ENCODE measurements around the gene KRTAP4-11. TPM values are rescaled to one million over a fixed set of nuclear protein-coding genes. Genes with fewer than 3 reads are reported as not detected.

Gene KRTAP4-11
- total RNA-seq, 1 experiment from 2014 or later = not detected

GRCh38 chr17:41133880-41134735, 15.9 kb upstream of the KRTAP4-11 start:
- ATAC-seq (no peak), DNase-seq (ENCODE audit: low read depth, low spot score) (no peak)
- intact Hi-C loops (cut with micrococcal nuclease) = no loop called here
- no peaks in the 10 kb centered on the region for H3K27me3 ChIP-seq (ENCODE audit: insufficient read depth, low read length)
- H3K9me3 ChIP-seq (ENCODE audit: control insufficient read depth in 1 of 2, insufficient read depth in 1 of 2, low read depth in 1 of 2, low read length in 2 of 2) = peaks cover 0 to 10% of the 10 kb centered on the region in 2 experiments; a peak in 2 of 4 replicates
- ChIA-PET RAD21 (ENCODE audit: low non-redundant PET in 1 of 2, low total read pairs in 2 of 2, uncharacterized antibody in 2 of 2, unreplicated experiment in 2 of 2) (no interaction called here), CTCF (no interaction called here), POLR2A (no interaction called here)
- H3K4me2 ChIP-seq (ENCODE audit: low read length) = no peak overlapping the region
- BruUV-seq (replicated peaks) = no TSS peak
- peak overlapping the region; percentile 32 for H2AFZ ChIP-seq (ENCODE audit: low read depth, low read length, poor library complexity, severe bottlenecking)
- no peak overlapping the region for H3K4me3 ChIP-seq (replicated peaks in 1 of 2; ENCODE audit: low read depth in 1 of 2, low read length in 2 of 2)
- no peaks in the 10 kb centered on the region for H3K9me2 ChIP-seq (ENCODE audit: insufficient read depth)
- H3K27ac ChIP-seq (ENCODE audit: low read depth, low read length) = no peak overlapping the region
- H3K9ac ChIP-seq (ENCODE audit: low read length) = no peak overlapping the region
- H4K20me1 ChIP-seq (ENCODE audit: insufficient read depth) = no peaks in the 10 kb centered on the region
- no peak for TF ChIP-seq ZNF274 (IDR thresholded peaks at IDR 0.05; ENCODE audit: low read depth, low read length)
- no peak for TF ChIP-seq ZBTB33 (IDR thresholded peaks at IDR 0.05; ENCODE audit: extremely low read depth, insufficient replicate concordance, low read length)
- TF ChIP-seq EZH2 (IDR thresholded peaks at IDR 0.05) = no peak
- no peak for TF ChIP-seq SRF (IDR thresholded peaks at IDR 0.05; ENCODE audit: low read depth)
- TF ChIP-seq MAX (IDR thresholded peaks at IDR 0.05) = no peak
- no peak for TF ChIP-seq RAD21 (IDR thresholded peaks at IDR 0.05; ENCODE audit: low read depth)
- TF ChIP-seq TCF7L2 (IDR thresholded peaks at IDR 0.05; ENCODE audit: borderline replicate concordance, extremely low read depth, insufficient read depth, insufficient read length) = no peak
- TF ChIP-seq EZH2phosphoT487 (IDR thresholded peaks at IDR 0.05; ENCODE audit: borderline replicate concordance) = no peak
- no peak for TF ChIP-seq ATF3 (IDR thresholded peaks at IDR 0.05)
- TF ChIP-seq POLR2A (IDR thresholded peaks at IDR 0.05; ENCODE audit: borderline replicate concordance, extremely low read depth, insufficient read depth, insufficient read length) = no peak
- TF ChIP-seq CTCF (IDR thresholded peaks at IDR 0.05 in 2 of 3, conservative IDR thresholded peaks at IDR 0.05 in 1 of 3; ENCODE audit: borderline replicate concordance in 1 of 3, insufficient read depth in 1 of 3, low read depth in 2 of 3, low read length in 2 of 3) = no peak
- peaks cover 0 to 19% of the 10 kb centered on the region in 2 experiments; a peak in 2 of 4 replicates for H3K36me3 ChIP-seq (ENCODE audit: control insufficient read depth in 1 of 2, insufficient read depth in 2 of 2, low read length in 2 of 2)
- peaks cover 3 to 31% of the 10 kb centered on the region in 2 experiments; a peak in 2 of 4 replicates for H3K4me1 ChIP-seq (ENCODE audit: control insufficient read depth in 1 of 2, insufficient read depth in 2 of 2, low read length in 2 of 2)
- H3K79me2 ChIP-seq (ENCODE audit: insufficient read depth, low read length) = no peaks in the 10 kb centered on the region
